Measurements from ENCODE around the gene LGALSL.

GRCh38 chr2:64462171-64462570 lies 8.2 kb downstream of the LGALSL start:
- TF ChIP-seq POLR2A (IDR thresholded peaks at IDR 0.05; ENCODE audit: extremely low read depth, insufficient read length) = no peak
- no peak for TF ChIP-seq CTCF (IDR thresholded peaks at IDR 0.05; ENCODE audit: low read depth, low read length)
- TF ChIP-seq MYC (IDR thresholded peaks at IDR 0.05; ENCODE audit: low read depth, low read length) = no peak

All from NB4 (cell line).